Stimulated activated CD4-positive, alpha-beta T cell treated with anti-CD3 and anti-CD28 coated beads, Interleukin-1b, Interleukin-23, amount 100 ng/mL, for 1 hour (primary cell): ENCODE data around the gene NPFFR1.

ENCODE experiments used
- DNase-seq, 2 donors: peaks; one replicate each; pipeline ENCODE4 v3.0.0-alpha.2; 2020; ENCODE audit warnings: low read depth in 2 of 2

Gene NPFFR1

GRCh38 chr10:70315815-70316214 lies 32.0 kb upstream of the NPFFR1 start:
- no peak for DNase-seq

DNA sequence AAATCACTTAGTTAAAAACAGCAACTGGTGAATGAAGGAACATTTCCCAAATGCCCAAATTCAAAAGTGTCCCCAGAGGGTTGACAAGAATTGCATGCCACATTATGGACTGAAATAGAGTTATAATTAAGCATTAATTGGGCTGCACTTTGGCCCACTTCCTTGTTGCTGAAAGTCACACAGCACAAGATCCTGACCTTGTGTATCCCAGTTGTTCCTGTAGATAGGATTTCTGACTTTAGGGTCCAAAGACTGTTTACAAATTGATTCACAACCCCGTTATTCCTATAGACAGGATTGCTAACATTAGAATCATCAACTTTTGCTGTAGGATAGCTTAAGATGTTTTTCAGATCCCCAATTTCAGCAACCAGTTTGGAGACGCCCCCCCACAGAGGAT lies 31.5 kb upstream of the NPFFR1 start:
- no peak for DNase-seq

- DNase-seq: no peak
Measured at GRCh38 chr10:70312972-70313371, 29.2 kb upstream of the NPFFR1 start.

GRCh38 chr10:70312249-70312648 lies 28.4 kb upstream of the NPFFR1 start:
- no peak for DNase-seq

DNA sequence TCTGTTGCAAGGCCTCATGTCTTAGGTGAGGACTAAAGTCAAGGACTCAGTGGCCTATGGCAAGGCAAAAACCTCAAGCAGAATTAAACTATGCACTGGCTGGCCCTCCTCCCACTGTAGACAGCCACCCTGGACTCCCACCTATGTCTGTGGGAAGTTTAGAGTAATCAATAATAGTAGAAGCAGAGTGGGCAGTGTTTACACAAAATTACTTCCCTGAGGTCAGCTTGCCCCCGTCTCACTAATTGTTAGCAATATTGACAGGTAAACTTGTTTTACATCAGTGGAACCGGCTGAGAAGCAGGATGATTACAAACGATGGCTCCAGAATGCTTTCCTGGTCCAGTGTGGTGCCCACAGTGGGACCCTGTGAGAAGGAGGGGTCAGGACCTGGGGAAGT lies 27.9 kb upstream of the NPFFR1 start:
- no peak for DNase-seq

- no peak for DNase-seq
Measured at GRCh38 chr10:70309661-70310060, 25.9 kb upstream of the NPFFR1 start.

DNA sequence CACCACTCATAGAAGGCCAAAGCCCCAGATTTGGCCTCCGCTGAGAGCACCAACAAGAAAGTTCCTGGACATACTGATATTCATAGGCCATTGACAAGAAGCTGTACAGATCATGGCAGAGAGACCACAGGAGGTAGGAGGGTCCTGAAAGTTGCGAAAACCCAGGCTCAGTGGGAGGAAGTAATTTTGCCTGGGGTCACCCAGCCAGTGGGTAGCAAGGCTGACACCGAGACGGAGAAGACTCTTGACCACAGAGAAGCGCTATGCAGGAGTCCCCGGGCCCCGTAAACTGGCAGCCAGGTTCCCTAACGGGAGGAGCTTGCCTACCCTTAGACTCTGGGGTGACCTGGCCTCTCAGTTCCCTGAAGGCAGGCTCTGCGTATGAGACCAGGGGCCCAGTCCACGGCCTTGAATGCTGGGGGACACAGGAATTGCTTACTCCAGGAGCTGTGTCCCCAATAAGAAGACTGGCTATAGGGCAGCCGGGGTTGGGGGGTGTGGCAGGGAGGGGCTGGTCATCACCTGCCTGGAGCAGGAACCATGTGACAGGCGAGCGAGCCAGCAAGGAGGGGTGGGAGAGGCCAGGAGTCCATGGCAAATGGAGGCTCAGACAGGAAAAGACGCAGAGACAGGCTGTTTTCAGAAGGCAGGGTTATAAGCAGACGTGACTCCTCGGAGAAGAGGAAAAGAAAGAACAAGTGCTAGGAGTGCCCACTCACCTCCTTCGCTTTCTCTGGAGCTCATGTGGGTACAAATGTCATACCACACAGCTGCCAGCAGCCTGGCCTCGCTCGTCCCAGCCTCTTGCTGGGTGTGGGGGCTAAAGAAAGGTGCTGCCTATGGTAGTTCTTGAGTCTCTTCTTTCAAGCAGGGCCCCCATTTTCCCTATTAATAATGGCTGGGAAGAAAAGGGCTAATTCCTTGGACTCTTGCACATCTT lies 24.6 kb upstream of the NPFFR1 start:
- DNase-seq: no peak

GRCh38 chr10:70306886-70307520 lies 23.2 kb upstream of the NPFFR1 start:
- no peak for DNase-seq

GRCh38 chr10:70306181-70306705 lies 22.4 kb upstream of the NPFFR1 start:
- no peak for DNase-seq

GRCh38 chr10:70303730-70304129 lies 19.9 kb upstream of the NPFFR1 start:
- no peak for DNase-seq

DNA sequence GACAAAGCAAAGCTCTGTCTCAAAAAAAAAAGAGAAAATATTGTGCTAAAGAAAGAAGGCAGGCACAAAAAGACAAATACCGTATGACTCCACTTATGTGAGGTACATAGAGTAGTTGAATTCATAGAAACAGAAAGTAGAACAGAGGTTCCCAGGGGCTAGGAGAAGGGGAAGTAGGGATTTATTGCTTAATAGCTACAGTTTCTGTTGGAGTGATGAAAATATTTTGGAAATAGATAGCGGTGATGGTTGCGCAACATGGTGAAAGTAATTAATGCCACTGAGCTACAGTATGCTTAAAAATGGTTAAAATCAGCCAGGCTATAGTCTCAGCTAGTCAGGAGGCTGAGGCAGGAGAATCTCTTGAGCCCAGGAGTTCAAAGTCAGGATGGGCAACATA lies 18.5 kb upstream of the NPFFR1 start:
- DNase-seq: no peak

GRCh38 chr10:70300908-70301597 lies 17.2 kb upstream of the NPFFR1 start:
- no peak for DNase-seq

- DNase-seq: no peak
Measured at GRCh38 chr10:70300461-70300860, 16.7 kb upstream of the NPFFR1 start.

- no peak for DNase-seq
Measured at GRCh38 chr10:70299876-70300275, 16.1 kb upstream of the NPFFR1 start.

- DNase-seq: no peak
Measured at GRCh38 chr10:70298393-70298792, 14.6 kb upstream of the NPFFR1 start.

DNA sequence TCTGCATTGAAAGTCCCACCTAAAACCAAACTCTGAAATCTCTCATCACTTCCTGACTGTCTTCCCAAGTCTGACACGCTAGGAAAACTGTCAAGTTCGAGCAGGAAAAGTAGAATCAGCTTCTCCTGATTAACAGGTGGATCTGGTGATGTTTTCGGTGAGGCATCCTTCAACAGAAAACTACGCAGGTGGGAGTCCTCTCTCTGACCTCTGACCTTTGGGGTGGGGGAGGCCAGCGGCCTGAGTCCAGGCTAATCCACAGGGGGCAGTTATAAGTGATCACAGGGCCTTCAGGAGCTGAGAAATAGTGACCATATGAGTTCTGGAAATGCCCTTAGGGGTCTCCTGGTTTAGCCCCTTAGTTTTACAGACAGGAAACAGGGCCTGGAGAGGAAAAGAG lies 13.4 kb upstream of the NPFFR1 start:
- DNase-seq: no peak

GRCh38 chr10:70296406-70296899 lies 12.6 kb upstream of the NPFFR1 start:
- no peak for DNase-seq

GRCh38 chr10:70295926-70296325 lies 12.1 kb upstream of the NPFFR1 start:
- DNase-seq: no peak

- DNase-seq: no peak
Measured at GRCh38 chr10:70295321-70295720, 11.5 kb upstream of the NPFFR1 start.

GRCh38 chr10:70293169-70293843 lies 9.5 kb upstream of the NPFFR1 start:
- DNase-seq: no peak

- no peak for DNase-seq
Measured at GRCh38 chr10:70292004-70292403, 8.2 kb upstream of the NPFFR1 start.

DNA sequence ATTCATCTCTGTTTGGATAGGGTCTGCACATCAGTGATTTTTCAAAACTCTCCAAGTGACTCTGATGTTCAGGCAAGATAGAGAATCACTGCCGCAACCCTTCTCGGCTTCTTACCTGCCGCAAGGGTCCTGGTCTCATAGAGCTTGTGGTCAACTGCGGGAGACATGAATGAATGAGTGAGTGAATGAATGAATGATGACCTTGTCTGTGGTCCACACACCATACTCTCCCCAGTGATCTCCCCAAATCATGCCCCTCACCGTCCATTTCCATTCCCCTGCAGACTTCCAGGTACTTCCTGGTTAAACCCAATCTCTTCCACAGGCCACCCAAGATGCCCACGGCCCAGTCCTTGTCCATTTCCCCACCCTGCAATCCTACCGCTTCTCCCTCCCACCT lies 5.9 kb upstream of the NPFFR1 start:
- no peak for DNase-seq
